ENCODE measurements around the gene POLR3K. TPM values are rescaled to one million over a fixed set of nuclear protein-coding genes. Genes with fewer than 3 reads are reported as not detected.

Gene POLR3K
- total RNA-seq, 2 experiments from 2014 or later: 38.2 to 40.9 TPM

DNA sequence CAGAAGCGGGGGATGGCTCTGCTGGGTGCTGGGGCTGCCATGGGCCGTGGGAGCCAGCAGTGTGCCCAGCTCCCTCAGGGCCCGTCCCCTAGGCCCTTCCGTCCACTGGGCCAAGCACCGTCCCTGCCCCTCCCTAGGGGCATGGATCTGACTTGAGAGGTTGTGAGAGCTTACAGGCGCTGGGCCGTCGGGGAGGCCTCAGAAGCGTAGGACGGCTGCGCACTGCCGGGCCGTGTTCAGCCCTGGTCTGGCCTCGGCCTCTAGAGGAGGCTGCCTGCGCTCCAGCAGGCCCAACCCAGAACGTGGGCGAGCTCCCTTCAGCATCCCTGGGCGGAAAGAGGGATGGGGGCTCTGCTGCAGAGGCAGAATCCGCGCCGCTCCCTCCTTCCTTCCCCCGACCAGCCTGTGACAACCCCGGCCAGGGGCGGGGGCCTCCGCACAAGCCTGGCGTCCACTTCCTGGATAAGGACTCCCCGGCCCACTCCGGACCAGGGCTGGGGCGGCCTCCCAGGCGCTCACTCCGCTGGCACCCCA lies 23.9 kb upstream of the POLR3K start:
- CTCF ChIA-PET: interaction anchor here (1.2 to 6.6 kb wide), 4 partner anchors 13 to 40 kb away, joined by 3 to 37 read pairs (median 9); no protein-coding TSS in a partner anchor
- H3K36me3 Mint-ChIP-seq (ENCODE audit: low read depth): no peaks in the 10 kb centered on the region

DNA sequence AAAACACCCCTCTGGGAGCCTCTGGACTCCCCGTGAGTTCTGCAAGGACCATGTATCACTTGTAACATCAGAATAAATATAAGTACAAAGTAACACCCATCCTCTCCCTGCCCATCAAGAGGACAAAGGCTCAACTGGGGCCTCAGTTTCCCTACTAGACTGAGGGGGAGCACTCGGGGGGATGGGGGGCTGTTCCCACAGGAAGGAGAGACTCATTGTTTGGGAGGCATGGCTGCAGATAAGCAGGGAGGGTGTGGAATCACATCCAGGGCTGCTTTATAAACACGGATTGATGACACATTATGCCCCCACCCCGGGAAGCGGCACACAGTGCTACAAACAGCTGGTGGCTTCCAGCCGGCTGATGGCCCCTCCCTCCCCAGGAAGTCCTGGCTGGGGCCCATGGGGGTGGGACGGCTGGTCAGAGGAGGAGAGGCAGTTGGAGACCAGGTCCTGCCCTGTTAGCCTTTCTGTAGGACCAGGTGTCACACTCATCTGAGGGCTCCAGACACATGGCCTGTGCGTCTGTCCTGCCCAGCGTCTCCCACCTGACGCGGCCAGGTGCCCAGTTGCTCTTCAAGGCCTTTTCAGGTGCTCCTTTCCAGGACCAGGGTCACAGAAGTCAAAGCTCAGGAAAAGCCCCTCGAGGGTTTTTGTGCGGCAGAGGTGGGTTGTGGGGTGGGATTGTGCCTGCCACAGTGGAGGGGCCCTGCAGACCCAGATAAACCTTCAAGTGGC lies 23.3 kb upstream of the POLR3K start:
- CTCF ChIA-PET: interaction anchor here (1.2 to 6.6 kb wide), 4 partner anchors 12 to 41 kb away, joined by 3 to 37 read pairs (median 9); no protein-coding TSS in a partner anchor
- intact Hi-C loops (cut with micrococcal nuclease): no loop called here
- peaks cover 11% of the 10 kb centered on the region for H3K27me3 Mint-ChIP-seq (ENCODE audit: low read depth)
- no peak overlapping the region for H3K27ac Mint-ChIP-seq
- H3K4me1 Mint-ChIP-seq (ENCODE audit: low read depth): peaks cover 20% of the 10 kb centered on the region
- DNase-seq: peak; percentile 37
- H3K9me3 Mint-ChIP-seq: no peaks in the 10 kb centered on the region
- peak overlapping the region; percentile 75 for H3K4me3 Mint-ChIP-seq
- no peaks in the 10 kb centered on the region for H3K36me3 Mint-ChIP-seq (ENCODE audit: low read depth)

More for the DNA sequence above, 23.9 kb upstream of the POLR3K start:
- H3K4me3 Mint-ChIP-seq: peak overlapping the region; percentile 75
- intact Hi-C loops (cut with micrococcal nuclease): no loop called here
- no peaks in the 10 kb centered on the region for H3K9me3 Mint-ChIP-seq
- no peak overlapping the region for H3K27ac Mint-ChIP-seq
- H3K27me3 Mint-ChIP-seq (ENCODE audit: low read depth): peaks cover 10% of the 10 kb centered on the region
- peak; percentile 46 for DNase-seq
- peaks cover 20% of the 10 kb centered on the region for H3K4me1 Mint-ChIP-seq (ENCODE audit: low read depth)

DNA sequence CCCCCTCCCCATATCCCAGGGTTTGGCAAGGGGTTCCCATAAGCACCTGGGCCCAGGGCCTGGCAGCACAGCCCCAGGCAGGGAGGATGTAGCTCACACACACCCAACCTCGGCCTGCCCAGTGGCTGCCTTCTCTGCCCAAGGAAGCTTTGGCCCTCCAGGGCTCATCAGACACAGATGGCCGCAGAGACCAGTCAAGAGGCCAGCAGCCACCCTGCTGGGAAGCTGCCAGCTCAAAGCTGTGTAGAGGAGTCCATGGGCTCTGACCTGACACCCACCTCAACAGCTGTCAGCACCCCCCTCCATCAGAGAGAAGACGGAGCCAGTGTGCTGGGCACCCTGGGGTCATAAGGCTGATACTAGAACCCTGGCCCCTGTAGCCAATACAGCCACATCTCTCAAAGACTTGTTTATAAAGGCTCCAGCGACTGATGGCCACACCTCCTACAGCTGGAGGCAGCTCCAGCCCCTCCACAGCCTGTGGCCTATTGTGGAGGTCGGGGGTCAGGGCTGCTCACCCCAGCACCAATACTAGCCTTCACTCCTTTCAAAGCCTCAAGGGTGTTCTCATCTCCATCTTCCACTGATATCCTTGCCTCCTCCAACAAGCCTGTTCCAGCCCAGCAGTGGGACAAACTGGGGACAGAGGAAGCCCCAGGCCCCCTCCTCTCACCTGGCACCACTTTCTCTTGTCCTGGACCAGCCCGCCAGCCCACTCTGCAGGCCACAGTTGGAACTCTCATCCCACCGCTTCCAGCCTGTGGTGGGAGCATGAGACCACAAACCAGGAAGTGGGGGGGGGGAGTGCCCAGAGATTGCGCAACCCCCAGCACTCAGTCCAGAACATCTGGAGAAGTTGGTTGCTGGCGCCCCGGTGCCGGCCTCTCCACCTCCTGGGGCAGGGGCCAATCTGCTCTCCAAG lies 22.4 kb upstream of the POLR3K start:
- Mint-ChIP-seq H3K27me3 (ENCODE audit: low read depth) (peaks cover 16% of the 10 kb centered on the region), H3K9me3 (no peaks in the 10 kb centered on the region), H3K4me3 (no peak overlapping the region), H3K36me3 (ENCODE audit: low read depth) (no peaks in the 10 kb centered on the region), H3K27ac (no peak overlapping the region), H3K4me1 (ENCODE audit: low read depth) (peaks cover 21% of the 10 kb centered on the region)
- intact Hi-C loops (cut with micrococcal nuclease): no loop called here
- DNase-seq: peak; percentile 25
- CTCF ChIA-PET: interaction anchor here (1.3 to 6.6 kb wide), 4 partner anchors 11 to 31 kb away, joined by 3 to 37 read pairs (median 12); no protein-coding TSS in a partner anchor

DNA sequence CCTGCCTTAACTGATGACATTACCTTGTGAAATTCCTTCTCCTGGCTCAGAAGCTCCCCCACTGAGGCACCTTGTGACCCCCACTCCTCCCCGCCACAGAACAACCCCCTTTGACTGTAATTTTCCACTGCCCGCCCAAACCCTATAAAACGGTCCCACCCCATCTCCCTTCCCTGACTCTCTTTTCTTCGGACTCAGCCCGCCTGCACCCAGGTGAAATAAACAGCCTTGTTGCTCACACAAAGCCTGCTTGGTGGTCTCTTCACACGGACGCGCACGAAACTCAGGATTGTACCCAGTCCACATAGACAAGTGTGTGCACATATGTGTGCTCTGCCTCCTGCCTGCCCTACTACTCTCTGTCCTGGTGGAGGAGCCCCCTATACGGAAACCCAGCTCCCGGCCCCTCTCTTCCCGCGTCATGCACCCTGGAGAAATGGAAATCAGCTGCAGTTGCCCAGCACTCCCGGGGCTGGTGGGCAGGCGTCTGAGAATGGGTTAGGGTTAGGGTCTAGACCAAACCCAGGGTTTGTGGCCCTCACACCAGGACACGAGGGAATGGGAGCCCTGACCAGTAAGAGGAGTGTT lies 21.4 kb upstream of the POLR3K start:
- H3K36me3 Mint-ChIP-seq (ENCODE audit: low read depth): no peaks in the 10 kb centered on the region
- CTCF ChIA-PET: interaction anchor here (1.3 to 6.6 kb wide), 4 partner anchors 10 to 32 kb away, joined by 3 to 37 read pairs (median 12); no protein-coding TSS in a partner anchor
- peaks cover 21% of the 10 kb centered on the region for H3K4me1 Mint-ChIP-seq (ENCODE audit: low read depth)
- H3K27ac Mint-ChIP-seq: no peak overlapping the region
- intact Hi-C loops (cut with micrococcal nuclease): no loop called here
- no peak overlapping the region for H3K4me3 Mint-ChIP-seq
- H3K9me3 Mint-ChIP-seq: no peaks in the 10 kb centered on the region
- H3K27me3 Mint-ChIP-seq (ENCODE audit: low read depth): peaks cover 20% of the 10 kb centered on the region
- no peak for DNase-seq

DNA sequence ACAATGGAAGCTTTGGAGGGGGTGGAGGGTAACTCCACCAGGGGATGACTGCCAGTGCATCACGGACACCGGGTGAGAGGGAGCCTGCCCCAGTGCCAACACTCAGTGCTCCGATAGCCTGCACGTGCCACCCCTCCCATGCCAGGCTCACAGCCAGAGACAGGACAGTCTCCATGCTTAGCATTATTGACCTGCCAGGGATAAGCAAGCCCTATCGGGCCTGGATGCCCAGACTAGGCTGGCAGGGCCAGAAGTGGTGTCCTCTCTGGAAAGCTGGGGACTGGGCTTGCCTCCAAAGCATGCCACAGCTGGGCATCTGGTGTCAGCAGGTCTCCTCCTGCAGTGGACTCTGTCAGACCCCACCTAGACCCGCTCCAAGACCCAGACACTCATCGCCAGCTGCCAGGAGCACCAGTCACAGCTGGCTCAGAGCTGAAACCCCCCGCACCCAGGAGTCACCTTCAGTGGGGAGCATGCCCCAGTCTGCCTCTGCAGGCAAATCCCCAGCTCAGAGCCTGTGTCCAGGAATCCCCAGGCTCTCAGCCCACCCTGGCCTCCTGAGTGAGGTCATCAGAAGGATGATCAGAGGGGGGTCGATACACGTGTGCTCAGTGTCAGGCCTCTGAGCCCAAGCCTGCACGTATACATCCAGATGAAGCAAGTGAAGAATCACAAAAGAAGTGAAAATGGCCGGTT lies 20.8 kb upstream of the POLR3K start:
- Mint-ChIP-seq H3K36me3 (ENCODE audit: low read depth) (no peaks in the 10 kb centered on the region), H3K27me3 (ENCODE audit: low read depth) (peaks cover 26% of the 10 kb centered on the region), H3K27ac (no peak overlapping the region), H3K4me3 (no peak overlapping the region), H3K9me3 (no peaks in the 10 kb centered on the region), H3K4me1 (ENCODE audit: low read depth) (peaks cover 19% of the 10 kb centered on the region)
- CTCF ChIA-PET: interaction anchor here (1.5 to 6.6 kb wide), 3 partner anchors 10 to 23 kb away, joined by 6 to 37 read pairs (median 19); no protein-coding TSS in a partner anchor
- DNase-seq: no peak
- intact Hi-C loops (cut with micrococcal nuclease): no loop called here

DNA sequence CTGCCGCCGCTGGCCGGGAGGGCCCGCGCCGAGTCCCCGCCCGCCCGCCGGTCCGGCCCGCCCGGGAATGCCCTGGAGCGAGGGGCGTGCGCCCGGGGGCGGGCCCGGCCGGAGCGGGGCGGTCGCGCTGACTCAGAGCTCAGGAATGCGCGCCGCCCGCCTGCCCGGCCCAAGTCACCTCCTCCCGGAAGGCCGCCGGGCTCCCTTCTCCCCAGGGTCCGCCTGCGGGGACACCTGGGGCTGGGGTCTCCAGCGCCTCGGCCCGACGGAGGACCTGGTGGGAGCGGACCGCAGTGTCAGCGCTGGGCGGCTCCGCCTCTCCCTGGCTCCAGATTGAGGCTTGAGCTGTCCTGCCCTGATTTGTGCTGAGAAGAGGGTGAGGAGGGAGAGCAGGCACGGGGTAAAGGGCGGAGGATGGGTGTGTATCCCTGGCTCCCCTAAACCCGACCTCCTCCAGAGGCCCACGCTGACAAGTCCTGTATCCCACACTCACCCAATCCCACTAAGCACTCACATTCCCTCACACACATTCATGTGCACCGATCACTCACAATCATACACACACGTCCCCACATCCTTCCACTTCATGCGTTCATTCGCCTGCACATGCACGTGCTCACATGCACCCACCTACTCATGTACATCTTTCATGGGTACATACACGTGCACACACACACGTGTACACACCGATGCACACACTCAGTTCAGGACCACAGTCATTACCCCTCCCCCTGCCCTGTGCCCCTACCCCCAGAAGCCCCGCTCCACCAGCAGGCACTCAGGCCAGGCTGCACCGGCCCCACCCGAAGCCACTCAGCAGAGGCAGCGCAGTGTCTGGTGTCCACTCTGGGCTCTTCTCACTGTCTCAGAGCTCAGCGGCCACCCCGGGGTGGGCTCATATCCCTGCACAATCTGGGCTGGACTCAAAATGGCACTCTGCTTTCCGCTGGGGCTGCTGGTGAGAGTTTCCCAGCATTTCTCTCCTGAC lies 19.4 kb upstream of the POLR3K start, which contains the start of gene RHBDF1:
Gene RHBDF1 (minus strand): TSS at position 71 of the 988 bp plus-strand sequence. CDS start 7,616 bp downstream, outside the sequence.
- peak; percentile 20 for DNase-seq
- CTCF ChIA-PET: interaction anchor here (3.6 kb wide), 1 partner anchor 24 kb away, joined by 19 read pairs; no protein-coding TSS in a partner anchor
- Mint-ChIP-seq H3K27me3 (ENCODE audit: low read depth) (peaks cover 26% of the 10 kb centered on the region), H3K36me3 (ENCODE audit: low read depth) (no peaks in the 10 kb centered on the region), H3K27ac (no peak within 1 kb of the TSS), H3K9me3 (no peaks in the 10 kb centered on the region), H3K4me3 (peak within 1 kb of the TSS; percentile 51), H3K4me1 (ENCODE audit: low read depth) (peaks cover 12% of the 10 kb centered on the region)
- intact Hi-C loops (cut with micrococcal nuclease): no loop called here

DNA sequence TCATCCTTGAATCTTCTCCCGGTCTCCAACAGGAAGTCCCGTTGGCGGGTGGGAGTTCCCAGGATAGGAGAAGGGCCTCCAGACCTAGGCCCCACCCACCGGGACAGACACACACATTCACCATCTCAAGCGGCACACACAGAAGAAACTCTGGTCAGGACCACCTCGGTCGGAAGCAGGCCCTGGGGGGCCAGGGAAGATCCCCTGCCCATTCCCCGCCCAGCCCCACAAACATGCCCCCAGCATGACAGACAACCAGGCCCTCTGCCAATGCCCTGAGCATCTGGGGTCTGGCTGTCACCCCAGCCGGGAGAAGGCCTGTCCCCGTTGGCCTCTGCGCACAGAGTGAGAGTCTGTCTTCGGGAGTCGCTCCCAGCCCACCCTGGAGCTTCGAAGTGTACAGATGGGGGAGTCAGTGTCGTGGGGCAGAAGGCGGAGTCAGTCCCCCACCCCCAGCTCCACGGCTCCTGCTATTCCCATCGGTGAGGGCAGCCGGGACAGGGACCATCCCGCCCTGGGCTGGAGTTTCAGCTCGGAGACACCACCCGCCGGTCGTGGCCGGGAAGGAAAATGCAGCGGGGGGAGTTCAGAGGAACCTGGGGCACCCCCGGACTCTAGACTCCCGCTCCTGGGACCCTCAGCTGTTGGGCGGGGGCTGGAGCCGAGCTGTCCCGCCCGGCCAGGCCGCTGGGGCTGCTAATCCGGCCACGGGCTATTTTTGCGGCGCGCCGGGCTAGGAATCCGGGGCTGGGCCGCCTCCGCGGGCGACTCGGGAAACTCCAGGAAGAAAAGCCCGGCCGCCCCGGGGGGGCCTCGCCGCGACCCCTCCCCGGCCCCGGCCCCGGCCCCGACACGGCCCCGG lies 18.4 kb upstream of the POLR3K start:
- Mint-ChIP-seq H3K27ac (no peak overlapping the region), H3K9me3 (no peaks in the 10 kb centered on the region), H3K36me3 (ENCODE audit: low read depth) (no peaks in the 10 kb centered on the region), H3K4me1 (ENCODE audit: low read depth) (peaks cover 9% of the 10 kb centered on the region), H3K4me3 (peak overlapping the region; percentile 12), H3K27me3 (ENCODE audit: low read depth) (peaks cover 26% of the 10 kb centered on the region)
- intact Hi-C loops (cut with micrococcal nuclease): no loop called here
- no peak for DNase-seq
- CTCF ChIA-PET: interaction anchor here (10.7 kb wide), 1 partner anchor 23 kb away, joined by 216 read pairs; no protein-coding TSS in a partner anchor

DNA sequence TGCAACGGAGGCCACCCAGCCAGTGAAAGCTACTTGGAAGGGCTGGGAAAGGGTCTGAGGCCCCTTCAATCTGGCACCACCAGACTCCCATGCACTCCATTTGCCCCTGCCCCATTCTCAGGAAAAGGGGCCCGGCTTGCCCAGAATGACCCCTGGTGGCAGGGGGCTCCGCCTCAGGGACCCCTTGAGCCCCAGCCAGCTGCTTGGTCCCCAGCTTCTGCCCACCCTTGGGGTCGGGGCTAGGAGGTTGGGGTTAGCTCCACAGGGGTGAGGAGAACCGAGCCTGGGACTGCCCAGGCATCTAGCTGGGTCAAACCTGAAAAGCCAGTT lies 17.8 kb upstream of the POLR3K start:
- no peak overlapping the region for H3K4me3 Mint-ChIP-seq
- intact Hi-C loops (cut with micrococcal nuclease): no loop called here
- no peak for DNase-seq
- CTCF ChIA-PET: interaction anchor here (10.7 kb wide), 1 partner anchor 24 kb away, joined by 216 read pairs; no protein-coding TSS in a partner anchor
- peaks cover 26% of the 10 kb centered on the region for H3K27me3 Mint-ChIP-seq (ENCODE audit: low read depth)
- no peaks in the 10 kb centered on the region for H3K9me3 Mint-ChIP-seq
- no peaks in the 10 kb centered on the region for H3K36me3 Mint-ChIP-seq (ENCODE audit: low read depth)
- H3K4me1 Mint-ChIP-seq (ENCODE audit: low read depth): peaks cover 4% of the 10 kb centered on the region
- H3K27ac Mint-ChIP-seq: no peak overlapping the region

DNA sequence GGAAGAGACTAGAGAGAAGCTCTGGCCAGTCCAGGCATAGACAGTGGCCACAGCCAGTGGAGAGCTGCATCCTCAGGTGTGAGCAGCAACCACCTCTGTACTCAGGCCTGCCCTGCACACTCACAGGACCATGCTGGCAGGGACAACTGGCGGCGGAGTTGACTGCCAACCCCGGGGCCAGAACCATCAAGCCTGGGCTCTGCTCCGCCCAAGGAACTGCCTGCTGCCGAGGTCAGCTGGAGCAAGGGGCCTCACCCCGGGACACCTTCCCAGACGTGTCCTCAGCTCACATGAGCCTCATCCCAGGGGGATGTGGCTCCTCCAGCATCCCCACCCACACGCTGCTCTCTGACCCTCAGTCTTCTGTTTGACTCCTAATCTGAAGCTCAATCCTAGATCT lies 15.8 kb upstream of the POLR3K start:
- H3K36me3 Mint-ChIP-seq (ENCODE audit: low read depth): no peaks in the 10 kb centered on the region
- no peak overlapping the region for H3K27ac Mint-ChIP-seq
- H3K9me3 Mint-ChIP-seq: no peaks in the 10 kb centered on the region
- H3K4me3 Mint-ChIP-seq: no peak overlapping the region
- CTCF ChIA-PET: interaction anchor here (1.0 to 10.7 kb wide), 4 partner anchors 26 to 293 kb away, joined by 3 to 216 read pairs (median 5); no protein-coding TSS in a partner anchor
- DNase-seq: no peak
- H3K27me3 Mint-ChIP-seq (ENCODE audit: low read depth): peaks cover 29% of the 10 kb centered on the region
- intact Hi-C loops (cut with micrococcal nuclease): no loop called here
- peaks cover 9% of the 10 kb centered on the region for H3K4me1 Mint-ChIP-seq (ENCODE audit: low read depth)

All from activated naive CD4-positive, alpha-beta T cell treated with anti-CD3 and anti-CD28 coated beads for 36 hours (primary cell).